ENCODE results near the gene TAF1A.

The TAF1A gene

GRCh38 chr1:222539951-222540597, 49.7 kb downstream of the TAF1A start:
- H3K4me3 ChIP-seq (ENCODE audit: low read depth, low read length) = no peak overlapping the region
- TF ChIP-seq, protein P1, sequence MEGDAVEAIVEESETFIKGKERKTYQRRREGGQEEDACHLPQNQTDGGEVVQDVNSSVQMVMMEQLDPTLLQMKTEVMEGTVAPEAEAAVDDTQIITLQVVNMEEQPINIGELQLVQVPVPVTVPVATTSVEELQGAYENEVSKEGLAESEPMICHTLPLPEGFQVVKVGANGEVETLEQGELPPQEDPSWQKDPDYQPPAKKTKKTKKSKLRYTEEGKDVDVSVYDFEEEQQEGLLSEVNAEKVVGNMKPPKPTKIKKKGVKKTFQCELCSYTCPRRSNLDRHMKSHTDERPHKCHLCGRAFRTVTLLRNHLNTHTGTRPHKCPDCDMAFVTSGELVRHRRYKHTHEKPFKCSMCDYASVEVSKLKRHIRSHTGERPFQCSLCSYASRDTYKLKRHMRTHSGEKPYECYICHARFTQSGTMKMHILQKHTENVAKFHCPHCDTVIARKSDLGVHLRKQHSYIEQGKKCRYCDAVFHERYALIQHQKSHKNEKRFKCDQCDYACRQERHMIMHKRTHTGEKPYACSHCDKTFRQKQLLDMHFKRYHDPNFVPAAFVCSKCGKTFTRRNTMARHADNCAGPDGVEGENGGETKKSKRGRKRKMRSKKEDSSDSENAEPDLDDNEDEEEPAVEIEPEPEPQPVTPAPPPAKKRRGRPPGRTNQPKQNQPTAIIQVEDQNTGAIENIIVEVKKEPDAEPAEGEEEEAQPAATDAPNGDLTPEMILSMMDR (IDR thresholded peaks at IDR 0.05; ENCODE audit: low read depth, low read length) = no peak

GRCh38 chr1:222535455-222535854, 54.3 kb downstream of the TAF1A start:
- TF ChIP-seq, protein P1 (IDR thresholded peaks at IDR 0.05; ENCODE audit: low read depth, low read length) = no peak
- H3K4me3 ChIP-seq (ENCODE audit: low read depth, low read length) = no peak overlapping the region

DNA sequence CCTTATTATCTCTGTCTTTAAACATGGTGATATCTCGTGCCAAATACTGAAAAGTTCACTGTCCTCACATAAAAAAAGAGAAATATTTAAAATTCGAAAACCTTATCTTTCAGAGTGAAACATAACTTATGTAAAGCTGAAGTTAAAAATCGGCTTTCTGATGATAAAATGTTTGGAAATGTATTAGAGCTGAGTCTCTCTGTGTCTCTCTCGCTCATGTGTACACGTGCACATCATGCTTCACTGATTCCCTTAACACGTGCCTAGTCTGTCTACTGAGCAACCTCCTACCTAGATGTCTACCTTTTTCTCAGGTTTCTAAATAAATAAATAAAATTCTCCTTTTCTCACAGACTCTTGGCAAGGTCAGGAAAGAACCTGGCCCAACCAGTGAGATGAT, 58.9 kb downstream of the TAF1A start:
- TF ChIP-seq, protein P1 (IDR thresholded peaks at IDR 0.05; ENCODE audit: low read depth, low read length) = no peak
- H3K4me3 ChIP-seq (ENCODE audit: low read depth, low read length) = no peak overlapping the region

- TF ChIP-seq, protein P1 (IDR thresholded peaks at IDR 0.05; ENCODE audit: low read depth, low read length) = no peak
- no peak overlapping the region for H3K4me3 ChIP-seq (ENCODE audit: low read depth, low read length)
These were observed 59.8 kb downstream of the TAF1A start for GRCh38 chr1:222529916-222530315.

DNA sequence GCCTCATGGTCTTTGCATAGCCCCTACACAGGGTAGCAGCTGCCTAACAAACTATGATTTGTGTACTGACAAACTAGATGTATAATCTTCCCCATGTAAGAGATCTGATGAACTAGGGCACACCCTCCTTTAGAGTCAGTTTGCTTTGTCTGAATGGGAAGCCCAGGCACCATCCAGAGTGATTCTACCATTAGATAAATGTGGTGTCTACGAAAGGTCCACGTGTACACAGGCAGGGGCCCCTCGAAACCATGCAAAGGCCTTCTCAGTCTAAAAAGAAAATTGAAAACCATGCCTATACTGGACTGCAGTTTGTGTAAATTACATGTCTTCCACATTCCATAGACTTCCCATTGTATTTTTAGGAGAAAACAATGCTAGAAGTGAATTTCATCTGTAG, 60.6 kb downstream of the TAF1A start:
- H3K4me3 ChIP-seq (ENCODE audit: low read depth, low read length) = no peak overlapping the region
- TF ChIP-seq, protein P1 (IDR thresholded peaks at IDR 0.05; ENCODE audit: low read depth, low read length) = no peak

- TF ChIP-seq, protein P1 (IDR thresholded peaks at IDR 0.05; ENCODE audit: low read depth, low read length) = no peak
- no peak overlapping the region for H3K4me3 ChIP-seq (ENCODE audit: low read depth, low read length)
These were observed 63.8 kb downstream of the TAF1A start for GRCh38 chr1:222525951-222526350.

DNA sequence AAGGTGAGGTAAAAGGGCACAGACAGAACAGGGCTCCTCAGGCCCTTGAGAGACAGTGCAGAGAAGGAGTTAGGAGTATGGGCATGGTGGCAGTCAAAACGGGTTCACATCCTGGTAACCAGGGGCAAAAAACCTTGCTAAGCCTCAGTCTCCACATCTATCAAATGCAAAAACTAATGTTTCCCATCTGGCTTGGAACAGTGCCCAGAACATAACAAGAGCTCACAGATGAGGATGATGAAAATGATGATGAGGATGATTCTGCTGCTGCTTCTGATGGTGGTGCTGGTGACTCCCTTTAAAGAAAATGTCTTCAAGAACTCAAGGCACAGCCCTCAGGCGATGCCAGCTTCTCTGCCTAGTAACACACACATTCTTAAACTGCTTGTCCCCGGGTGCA, 65.9 kb downstream of the TAF1A start:
- no peak overlapping the region for H3K4me3 ChIP-seq (ENCODE audit: low read depth, low read length)
- TF ChIP-seq, protein P1 (IDR thresholded peaks at IDR 0.05; ENCODE audit: low read depth, low read length) = no peak
